Kidney epithelial cell (primary cell): ENCODE measurements around the gene GRIN2B. TPM values are rescaled to one million over a fixed set of nuclear protein-coding genes. Genes with fewer than 3 reads are reported as not detected.

Experiments
- DNase-seq: peaks from one replicate; pipeline ENCODE4 v3.0.0-alpha.2; 2010; ENCODE audit warnings: low read depth
- H3K27me3 ChIP-seq: 2 replicates; pipeline ENCODE4 v1.6.0; 2011; ENCODE audit warnings: low read length; ENCODE audit not compliant: control insufficient read depth, insufficient read depth
- H3K36me3 ChIP-seq: 2 replicates; pipeline ENCODE4 v1.5.1; 2011; ENCODE audit warnings: low read length; ENCODE audit not compliant: control insufficient read depth, insufficient read depth
- H3K4me3 ChIP-seq: 2 replicates; pipeline ENCODE4 v1.5.1; 2011; ENCODE audit warnings: low read depth, mild to moderate bottlenecking, control low read depth, low read length
- total RNA-seq: library from RNA; depleted of rRNA; stranded (reverse); fragments of >200 nt; gene quantifications from 2 replicates; pipeline ENCODE4 v1.2.3, GENCODE V29; 2015
- TF ChIP-seq, protein P1 (sequence below): IDR thresholded peaks from 2 replicates; pipeline ENCODE4 v1.5.1; 2011; ENCODE audit warnings: mild to moderate bottlenecking, moderate library complexity, low read length, control low read depth, inconsistent platforms; ENCODE audit not compliant: insufficient read depth, poor library complexity, severe bottlenecking

GRIN2B gene
- total RNA-seq, 1 donor from 2014 or later: 0.04 TPM

- no peak for DNase-seq
- H3K4me3 ChIP-seq: no peak overlapping the region
- H3K27me3 ChIP-seq: no peaks in the 10 kb centered on the region
- TF ChIP-seq, protein P1, sequence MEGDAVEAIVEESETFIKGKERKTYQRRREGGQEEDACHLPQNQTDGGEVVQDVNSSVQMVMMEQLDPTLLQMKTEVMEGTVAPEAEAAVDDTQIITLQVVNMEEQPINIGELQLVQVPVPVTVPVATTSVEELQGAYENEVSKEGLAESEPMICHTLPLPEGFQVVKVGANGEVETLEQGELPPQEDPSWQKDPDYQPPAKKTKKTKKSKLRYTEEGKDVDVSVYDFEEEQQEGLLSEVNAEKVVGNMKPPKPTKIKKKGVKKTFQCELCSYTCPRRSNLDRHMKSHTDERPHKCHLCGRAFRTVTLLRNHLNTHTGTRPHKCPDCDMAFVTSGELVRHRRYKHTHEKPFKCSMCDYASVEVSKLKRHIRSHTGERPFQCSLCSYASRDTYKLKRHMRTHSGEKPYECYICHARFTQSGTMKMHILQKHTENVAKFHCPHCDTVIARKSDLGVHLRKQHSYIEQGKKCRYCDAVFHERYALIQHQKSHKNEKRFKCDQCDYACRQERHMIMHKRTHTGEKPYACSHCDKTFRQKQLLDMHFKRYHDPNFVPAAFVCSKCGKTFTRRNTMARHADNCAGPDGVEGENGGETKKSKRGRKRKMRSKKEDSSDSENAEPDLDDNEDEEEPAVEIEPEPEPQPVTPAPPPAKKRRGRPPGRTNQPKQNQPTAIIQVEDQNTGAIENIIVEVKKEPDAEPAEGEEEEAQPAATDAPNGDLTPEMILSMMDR: no peak
- no peaks in the 10 kb centered on the region for H3K36me3 ChIP-seq
Observed at GRCh38 chr12:13992585-13992984, 11.2 kb upstream of the GRIN2B start.

- TF ChIP-seq, protein P1: no peak
- H3K4me3 ChIP-seq: no peak overlapping the region
- H3K27me3 ChIP-seq: no peaks in the 10 kb centered on the region
- no peak for DNase-seq
- H3K36me3 ChIP-seq: no peaks in the 10 kb centered on the region
Observed at GRCh38 chr12:13992106-13992505, 10.7 kb upstream of the GRIN2B start.

- TF ChIP-seq, protein P1: no peak
- no peak for DNase-seq
- peaks cover 4% of the 10 kb centered on the region for H3K27me3 ChIP-seq
- no peaks in the 10 kb centered on the region for H3K36me3 ChIP-seq
- H3K4me3 ChIP-seq: no peak overlapping the region
Observed at GRCh38 chr12:13986031-13986430, 4.6 kb upstream of the GRIN2B start.

DNA sequence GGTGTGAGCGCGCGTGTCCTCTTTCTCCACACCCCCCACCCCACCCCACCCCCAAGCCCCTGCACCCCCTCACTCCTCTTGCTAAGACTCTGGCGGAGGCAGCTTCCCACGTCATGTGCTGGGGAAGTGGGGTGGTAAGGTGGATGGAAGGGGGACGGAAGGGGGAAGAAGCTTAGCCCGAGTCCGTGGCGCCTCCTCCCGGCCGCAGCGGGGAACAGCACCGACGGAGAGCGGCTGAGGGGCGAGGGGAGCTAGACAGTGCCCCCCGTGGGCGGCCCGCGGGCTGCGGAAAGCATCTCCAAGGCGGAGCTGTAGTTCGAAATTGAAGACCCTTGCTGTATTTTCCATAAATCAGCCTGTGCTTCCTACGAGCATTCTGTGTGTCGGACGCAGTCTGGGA, 588 bp upstream of the GRIN2B start:
- no peak for DNase-seq
- peak overlapping the region; percentile 59 for H3K4me3 ChIP-seq
- TF ChIP-seq, protein P1: peak; percentile 95
- no peaks in the 10 kb centered on the region for H3K36me3 ChIP-seq
- H3K27me3 ChIP-seq: peaks cover 17% of the 10 kb centered on the region

DNA sequence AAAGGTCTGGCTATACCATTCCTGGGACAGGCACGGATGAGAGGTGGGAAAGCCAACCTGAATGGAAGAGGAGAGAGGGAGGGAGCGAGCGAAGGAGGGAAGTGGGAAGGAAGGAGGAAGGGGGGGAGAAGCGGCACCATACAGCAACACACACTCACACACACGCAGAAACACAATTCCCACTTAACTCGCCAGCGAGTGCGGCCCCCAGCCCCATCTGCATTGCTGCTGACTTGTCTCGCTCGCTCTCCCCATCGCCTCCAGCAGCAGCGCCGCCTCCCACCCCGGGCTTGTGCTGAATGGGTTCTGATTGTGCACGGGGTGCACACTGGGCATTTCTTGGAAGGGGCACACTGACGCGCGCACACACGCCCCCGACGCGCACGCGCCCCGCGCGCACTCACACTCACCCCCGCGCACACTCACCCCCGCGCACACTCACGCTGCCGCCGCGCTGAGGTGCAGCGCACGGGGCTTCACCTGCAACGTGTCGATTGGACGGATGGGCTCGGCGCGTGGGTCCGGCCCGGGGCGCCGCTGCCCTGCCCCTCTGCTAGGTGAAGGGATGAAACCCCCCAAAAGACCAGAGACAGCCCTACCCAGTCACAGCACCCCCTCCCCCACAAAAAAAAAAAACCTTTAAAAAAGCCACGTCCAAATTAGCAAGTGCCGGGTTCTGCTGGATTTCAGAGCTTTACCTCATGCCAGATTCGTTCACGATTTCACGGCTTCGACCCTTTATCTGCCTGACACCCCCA, 685 bp downstream of the GRIN2B start:
- Histone ChIP-seq H3K27me3 (peaks cover 17% of the 10 kb centered on the region), H3K36me3 (no peaks in the 10 kb centered on the region), H3K4me3 (peak overlapping the region; percentile 59)
- DNase-seq: no peak
- TF ChIP-seq, protein P1: no peak
